GM19452 (cell line): Measurements from ENCODE around the gene SRCIN1.

ENCODE experiments used
- ATAC-seq: cut with Tn5 transposase; IDR thresholded peaks from one replicate; pipeline ENCODE4 v1.9.1; 2021; ENCODE audit not compliant: unreplicated experiment

Gene SRCIN1

DNA sequence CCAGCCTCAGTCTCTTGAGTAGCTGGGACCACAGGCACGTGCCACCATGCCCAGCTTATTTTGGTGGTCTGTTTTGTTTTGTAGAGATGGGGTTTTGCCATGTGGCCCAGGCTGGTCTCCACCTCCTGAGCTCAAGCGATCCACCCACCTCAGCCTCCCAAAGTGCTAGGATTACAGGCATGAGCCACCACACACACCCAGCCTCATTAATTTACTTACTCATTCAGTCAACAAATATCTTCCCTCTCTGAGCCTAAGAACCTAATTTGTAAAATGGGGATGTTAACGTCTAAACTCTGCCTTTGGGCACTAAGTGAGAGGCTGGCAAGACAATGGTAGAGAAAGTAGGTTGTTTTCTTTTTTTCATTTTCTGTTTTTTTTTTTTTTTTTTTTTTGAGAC is 22.6 kb downstream of the SRCIN1 start:
- ATAC-seq, result no peak

DNA sequence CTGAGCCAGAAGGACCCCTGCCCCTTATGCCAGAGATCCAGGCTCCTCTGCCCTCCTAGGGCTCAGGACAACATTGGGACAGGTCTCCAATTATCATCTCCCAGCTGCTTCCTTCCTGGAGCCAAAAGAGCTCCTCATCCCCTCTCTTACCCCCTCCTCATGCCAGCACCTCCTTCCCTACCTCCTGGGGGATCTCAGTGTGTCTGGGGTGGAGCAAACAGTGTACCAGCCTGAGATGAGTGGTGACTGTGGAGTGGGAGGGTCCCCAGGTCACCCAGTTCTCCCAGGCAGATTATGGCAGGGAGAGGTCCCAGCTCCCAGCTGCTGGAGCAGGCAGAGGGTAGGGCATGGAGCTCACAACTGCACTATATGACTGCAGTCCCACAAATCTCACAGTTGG is 23.7 kb downstream of the SRCIN1 start:
- no peak for ATAC-seq

DNA sequence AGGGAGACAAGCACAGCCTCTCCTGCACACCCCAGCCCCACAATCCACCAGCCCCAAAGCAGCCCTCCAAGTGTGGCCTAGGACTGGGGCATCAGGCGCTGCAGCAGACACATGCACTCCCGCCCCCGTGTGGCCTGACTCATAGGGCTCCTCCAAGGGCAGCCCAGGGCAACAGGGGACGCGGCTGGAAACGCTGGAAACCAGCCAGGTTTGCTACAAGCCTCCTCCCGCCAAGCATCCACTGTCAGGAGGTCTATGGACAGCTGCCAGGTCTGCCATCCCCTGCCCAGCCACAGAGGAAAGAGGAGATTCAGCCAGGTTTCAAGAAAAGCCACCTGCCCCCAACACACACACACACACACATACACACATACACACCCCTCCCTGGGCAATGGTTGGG is 25.8 kb downstream of the SRCIN1 start:
- ATAC-seq, result no peak

DNA sequence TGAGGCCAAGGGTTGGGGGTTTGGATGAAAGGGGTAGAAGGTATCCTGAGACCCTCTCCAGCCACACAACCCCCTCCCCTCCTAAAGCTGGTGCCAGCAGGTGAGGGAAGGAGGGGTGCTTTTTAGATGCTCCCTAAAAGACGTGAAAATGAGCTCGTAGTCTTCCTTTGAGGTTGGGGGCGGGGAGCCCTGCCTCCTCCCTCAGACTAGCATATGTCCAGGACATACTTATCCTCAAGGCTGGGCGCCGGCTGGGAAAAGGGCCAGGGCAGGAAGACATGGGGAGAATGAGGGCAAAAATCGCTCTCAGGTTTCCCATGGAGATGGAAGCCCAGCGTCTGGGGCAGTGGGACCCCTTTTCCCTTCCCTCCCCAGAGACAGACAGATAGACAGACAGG is 26.7 kb downstream of the SRCIN1 start:
- ATAC-seq, result no peak

DNA sequence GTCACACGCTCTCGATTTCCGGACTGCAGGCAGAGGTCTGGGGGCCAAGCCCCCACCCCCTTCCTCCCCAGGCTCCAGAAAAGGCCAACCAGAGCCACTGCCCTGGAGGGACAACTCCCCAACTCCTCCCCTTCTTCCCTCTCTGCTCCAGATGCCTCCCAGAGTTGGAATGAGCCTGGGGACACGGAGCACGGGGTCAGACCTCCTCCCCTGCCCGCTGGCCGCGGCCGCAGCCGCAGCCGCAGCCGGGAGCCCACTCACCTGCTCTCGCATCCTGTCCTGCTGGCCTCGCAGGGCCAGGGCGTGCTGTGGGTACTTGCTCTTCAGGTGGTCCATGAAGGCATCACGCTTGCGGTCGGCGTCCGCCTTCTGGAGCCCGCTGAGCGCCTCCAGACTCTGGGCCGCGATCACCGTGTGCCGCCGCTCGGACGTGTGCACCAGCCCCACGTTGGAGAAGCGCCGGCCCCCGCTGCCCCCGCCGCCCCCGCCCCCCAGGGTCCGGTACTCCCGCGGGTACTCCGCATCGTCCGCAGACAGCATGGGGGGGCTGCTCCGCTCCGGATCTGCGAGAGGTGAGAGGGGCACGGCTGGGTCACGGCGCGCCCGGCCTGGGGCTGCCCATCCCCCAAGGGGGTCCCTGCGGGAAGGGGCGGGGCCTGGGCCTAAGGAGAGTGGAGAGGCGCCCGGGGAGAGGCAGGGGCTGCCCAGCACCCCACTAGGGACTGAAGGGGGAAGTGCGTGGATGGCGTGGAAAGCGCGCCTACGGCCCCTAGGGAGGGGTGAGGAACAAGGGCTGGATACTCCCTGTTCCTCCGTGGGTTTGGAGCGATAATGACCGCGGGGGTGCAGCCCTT is 27.3 kb downstream of the SRCIN1 start:
- ATAC-seq, result no peak

DNA sequence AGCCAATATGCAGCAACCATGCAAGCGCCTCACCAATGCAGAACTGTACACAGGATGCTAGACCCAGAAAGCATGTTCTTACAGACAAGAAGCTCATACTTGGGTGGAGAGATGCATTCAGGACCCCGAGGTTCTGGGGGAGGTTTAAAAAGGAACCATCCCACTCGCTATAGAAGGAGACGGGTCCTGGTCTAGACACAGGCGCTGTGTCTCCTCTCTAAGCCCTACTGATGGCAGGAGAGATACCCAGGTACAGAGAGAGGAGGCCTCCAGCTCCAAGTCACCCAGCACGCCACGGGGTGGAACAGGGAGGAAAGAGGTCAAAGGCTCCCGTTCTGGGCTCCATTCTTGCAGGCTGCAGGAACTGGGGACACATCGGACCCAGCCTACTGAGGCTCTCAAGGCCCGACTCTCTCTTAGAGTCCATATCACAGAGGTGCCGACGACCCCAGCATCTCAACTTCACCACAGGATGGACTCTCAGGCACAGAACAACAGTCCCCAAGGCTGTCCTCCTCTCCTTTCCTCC is 28.0 kb downstream of the SRCIN1 start:
- ATAC-seq, result no peak

DNA sequence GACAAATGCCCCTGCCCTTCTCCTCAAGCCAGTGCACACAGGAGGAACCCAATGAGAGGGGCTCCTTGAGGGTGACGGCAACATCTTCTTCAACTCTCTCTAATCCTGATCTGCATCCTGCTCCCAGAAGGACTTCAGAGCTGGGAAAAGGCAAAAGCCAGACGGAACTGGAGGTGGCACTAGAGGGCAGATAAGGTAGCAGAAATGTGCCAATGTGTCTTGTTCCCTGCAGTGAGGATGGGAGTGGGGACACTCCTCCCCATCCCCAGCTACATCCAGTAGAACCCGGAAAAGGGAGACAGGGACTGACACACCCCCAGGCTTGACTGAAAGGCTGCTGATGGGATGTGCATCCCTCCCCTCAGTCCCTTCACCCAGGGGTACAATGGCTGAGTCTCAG is 28.5 kb downstream of the SRCIN1 start:
- ATAC-seq, result no peak

DNA sequence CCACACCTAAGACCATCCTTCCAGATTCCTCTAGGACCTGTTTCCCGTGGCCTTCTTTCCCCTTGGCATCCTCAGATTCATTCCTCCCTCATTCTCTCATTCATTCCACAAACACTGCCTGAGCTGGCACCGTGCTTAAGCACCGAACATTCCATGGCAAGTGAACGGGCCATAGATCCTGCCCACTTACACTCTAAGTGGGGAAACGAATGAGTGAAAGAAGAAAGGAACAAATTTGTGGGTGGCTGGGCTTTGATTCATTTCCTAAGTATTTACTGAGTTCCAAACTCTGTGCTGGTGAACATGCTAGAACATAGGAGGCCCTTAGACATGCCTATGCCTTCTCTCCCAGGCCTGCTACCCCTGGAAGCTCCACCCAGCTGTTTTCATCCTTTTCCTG is 30.0 kb downstream of the SRCIN1 start:
- ATAC-seq, result no peak

DNA sequence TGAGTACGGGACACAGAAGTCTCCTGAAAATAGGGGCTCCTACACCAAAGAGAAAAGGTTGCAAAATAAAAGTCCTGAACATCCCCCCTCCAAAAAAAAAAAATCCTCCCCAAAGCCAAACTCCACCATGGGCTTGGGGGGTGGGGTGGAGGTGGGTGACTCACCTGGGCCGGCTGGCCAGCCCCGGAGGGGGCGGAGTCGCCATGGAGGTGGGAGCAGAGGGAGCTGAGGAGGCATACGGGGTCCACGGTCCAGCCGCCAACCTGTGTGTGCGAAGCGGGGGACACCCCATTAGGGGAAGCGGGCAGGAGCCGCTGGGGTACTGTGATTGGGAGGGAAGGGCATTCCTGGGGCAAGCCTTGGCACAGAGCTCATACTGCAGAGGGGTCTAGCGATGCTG is 31.0 kb downstream of the SRCIN1 start:
- ATAC-seq, result no peak

DNA sequence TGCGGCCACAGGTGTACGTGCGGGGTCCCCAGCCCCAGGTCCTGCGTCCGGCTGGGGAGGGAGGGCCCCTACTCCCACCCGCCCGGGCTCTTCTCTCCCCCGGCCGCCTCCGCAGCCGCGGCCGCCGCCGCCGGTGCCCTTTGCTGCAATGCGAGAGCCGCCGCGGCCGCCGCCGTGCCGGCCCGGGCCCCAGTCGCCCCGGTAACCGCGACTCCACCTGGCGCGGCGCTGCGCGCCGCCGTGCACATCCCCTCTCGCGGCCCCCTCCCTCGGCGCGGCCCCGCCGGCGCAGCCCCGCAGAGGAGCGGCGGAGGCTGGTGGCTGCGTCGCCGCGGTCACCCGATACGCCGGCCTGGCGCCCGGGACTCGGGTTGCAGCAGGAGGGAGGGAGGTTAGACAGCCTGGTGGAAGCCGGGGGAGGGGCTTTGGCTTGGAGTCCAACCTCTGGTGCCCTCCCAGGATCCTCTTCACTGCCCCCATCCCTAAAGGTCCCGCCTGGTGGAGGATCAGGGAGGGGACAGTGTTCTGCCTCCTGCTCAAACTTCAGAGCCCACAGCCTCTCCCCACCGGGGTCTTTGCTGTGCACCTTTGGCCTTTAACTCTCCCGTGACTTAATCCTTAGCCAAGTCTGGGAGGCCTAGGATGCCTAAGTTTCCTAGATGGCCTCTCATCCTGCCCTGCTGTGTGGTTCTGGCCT is 32.9 kb downstream of the SRCIN1 start:
- no peak for ATAC-seq

DNA sequence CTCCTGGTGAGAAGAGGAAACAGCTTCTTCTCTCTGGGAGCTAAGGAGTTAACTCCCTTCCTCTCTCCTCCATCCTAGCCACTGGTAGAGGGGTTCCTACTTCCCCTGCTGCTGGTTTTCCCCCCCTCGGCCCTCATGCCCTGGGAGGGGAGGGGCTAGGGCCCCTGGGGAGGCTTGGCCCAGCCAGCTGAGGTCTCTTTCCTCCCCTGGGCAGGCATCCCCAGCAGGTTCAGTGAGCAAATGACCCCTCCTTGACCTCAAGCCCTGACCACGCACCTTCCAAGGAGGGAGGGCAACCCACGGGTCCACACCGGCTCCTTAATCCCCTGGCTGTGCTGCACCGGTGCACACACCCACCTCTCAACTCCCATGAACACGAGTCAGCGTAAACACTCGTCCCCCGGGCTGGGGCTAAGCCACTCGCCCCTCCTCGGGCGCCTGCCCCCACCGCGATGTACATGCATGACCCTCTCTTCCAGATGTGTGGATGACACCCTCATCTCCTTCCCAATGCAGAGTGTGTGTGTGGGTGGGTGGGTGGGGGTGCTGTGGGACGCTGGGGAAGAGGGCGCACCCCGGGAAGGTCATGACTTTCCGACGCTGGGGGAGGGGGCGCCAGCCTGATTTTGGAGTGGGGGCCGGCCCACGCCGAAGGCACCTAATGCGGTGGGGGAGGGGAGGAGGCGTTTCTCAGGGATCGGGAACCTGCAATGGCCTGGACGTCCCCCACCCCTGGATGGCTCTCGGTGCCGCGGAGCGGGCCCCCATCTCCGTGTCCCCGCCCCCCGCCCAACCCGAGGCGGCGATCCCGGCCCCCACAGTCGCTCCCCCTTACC is 33.7 kb downstream of the SRCIN1 start:
- no peak for ATAC-seq

DNA sequence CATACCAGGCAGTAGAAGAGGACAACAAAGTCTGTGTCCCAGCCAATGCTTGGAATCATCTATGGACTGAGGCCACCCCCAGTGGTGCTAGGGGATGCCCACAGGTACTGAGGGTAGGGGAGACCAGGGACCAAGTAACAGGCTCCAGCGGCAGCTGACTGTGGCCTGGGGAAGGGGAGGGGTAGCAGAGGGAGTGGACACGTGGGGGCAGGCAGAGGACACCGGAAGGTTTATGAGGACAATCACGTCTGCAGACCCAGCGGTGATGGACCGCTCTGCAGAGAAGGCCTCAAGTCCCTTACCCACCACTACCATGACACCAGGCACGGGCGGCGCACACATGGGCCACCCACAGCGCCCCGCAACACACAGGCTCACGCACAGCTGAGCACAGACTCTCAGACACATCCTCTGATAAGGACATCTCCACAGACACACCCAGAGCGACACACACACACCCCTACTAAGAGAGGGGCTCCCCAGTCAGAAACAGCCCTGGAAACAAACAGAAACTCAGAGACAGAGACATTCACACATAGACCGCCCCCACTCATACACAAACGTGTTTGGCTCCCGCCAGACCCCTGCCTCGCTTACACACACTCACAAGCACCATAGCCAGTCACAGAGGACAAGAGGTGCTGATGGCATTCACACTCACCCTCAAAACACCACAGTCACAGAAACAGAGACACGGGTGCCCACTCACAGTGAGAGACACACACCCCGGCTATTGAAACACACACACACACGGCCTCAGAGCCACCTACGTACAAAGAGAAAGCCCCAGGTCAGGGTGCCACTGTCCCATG is 35.8 kb downstream of the SRCIN1 start:
- no peak for ATAC-seq

DNA sequence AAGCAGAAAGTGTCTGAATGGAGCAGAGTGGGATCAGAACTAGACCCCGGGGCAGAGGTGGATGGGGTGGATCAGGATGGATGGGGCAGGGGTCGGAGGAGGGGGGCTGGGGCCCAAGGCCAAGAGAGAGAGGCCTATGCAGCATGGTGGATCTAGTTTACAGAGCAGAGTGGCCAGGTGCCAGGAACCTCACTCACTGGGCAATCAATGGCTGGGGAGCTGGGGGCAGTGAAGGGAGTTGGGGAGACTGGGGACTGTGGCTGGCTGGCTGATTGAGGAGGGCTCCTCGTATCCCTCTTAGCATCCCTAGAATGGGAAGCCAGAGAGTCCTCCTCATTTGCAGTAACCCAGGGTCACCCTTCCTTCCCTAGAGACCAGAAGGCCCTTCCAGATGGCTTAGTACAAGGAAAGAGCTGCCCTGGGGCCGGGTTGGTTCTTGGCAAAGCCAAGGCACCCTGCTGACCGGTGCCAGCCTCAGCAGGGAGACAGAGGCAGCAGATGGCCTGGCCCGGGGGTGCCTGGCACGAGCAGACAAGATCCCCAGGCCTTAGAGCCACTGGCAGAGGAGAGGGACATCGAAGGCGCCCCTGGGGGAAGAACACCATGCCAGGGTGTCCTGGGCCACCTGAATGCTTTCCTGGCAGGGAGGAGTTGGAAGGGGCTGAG is 36.8 kb downstream of the SRCIN1 start:
- ATAC-seq, result no peak

DNA sequence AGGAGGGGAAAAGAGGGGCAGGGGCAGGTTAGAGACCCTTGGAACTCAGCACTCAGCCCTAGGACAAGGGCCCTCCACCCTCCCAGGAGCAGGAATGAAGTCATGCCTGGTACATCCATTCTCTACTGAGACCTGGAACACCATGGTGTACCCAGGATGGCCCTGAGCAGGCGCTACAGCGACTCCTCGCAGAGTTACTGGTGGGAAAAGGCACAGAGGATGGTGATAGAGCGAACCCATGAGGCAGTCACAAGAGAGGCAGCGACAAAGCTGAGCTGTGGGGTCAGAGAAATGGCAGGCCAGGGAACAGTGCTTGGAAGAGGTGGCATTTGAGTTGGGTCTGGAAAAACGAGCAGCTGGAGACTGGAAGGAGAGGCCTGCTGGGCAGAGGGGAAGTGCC is 37.5 kb downstream of the SRCIN1 start:
- no peak for ATAC-seq

DNA sequence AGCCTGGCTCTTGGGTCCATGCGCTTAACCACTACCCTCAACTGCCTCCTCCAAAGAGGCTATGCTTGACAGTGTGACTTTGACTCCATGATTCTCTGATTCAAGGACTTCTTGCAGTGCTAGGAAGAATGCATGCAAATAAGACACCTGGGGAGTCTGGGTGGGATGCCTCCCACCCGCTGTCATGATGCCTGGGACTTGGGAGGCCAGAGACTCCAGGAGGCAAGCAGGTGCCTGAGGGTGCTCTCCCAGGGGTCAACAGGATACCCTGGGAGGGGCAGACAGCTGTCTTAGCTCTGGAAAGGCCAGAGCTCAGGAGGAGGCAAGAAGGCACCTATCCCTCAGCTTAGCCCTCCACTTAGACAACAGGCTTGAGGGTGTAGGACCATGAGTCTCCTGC is 38.4 kb downstream of the SRCIN1 start:
- ATAC-seq, result no peak

DNA sequence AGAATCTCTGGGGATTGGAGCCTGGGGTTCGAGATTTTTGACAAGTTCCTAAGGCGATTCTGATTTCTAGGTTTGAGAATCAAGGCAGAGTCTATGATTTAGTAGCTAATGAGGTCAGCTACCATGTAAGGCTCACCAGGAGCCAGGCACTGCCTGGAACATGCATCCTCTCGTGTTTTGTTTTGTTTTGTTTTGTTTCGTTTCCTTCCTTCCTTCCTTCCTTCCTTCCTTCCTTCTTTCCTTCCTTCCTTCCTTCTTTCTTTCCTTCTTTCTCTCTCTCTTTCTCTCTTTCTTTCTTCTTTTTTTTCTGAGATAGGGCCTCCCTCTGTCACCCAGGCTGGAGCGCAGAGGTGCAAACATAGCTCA is 39.1 kb downstream of the SRCIN1 start:
- no peak for ATAC-seq

DNA sequence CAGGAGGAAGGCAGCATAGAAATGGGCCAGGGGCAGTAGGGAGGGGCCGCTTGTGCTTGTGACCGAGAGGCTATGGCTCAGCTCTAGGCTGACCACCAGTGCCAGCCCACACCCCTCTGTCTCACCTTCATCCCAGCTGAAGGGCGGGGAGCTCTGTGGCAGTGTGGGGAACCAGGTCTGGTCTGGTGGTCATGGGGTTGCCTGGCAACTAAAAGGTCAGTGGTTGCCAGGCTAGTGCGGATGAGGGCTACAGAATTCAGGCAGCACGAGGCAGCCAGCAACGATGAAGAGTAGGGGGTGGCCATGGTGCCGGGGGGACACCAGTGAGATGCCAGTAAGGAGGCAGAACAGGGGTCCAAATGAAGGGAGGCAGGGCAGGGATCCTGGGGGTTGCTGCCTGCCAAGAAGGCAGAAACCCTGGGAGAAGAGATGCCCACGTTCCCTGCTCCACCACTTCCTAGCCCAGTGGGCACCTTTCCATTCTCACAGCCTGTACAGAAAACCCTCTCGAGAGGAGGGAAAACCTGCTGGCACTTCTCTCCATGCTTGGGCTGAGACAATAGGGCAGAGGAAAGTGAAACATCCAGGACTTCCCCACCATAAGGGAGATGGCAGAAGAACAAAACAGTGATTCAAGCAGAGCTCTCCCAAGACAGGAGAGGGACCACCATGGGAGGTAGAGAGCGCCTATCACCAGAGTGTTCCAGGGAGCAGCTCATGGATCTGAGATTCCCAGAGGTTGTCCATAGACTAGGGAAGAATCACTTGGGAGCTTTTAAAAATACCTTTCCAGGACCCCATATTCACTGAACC is 39.7 kb downstream of the SRCIN1 start:
- ATAC-seq, result no peak

DNA sequence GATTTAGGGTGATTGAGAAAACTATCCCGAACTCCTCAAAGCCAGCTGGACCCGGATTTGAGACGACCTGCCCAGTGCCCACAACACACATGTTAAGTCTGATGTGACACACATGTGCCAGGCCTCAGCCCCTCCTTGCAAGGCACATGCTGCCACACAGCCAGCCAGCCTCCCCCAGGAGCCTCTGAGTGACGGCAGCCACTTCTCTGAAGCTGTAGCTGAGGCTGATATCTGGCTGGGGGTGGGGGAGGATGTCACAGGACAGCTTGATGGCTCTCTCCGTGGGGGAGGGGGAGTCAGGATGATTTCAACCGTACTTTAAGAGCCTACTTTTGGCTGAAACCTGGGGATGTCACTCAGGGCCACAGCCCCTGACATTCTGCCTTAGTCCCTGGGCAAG is 40.9 kb downstream of the SRCIN1 start:
- ATAC-seq, result no peak

DNA sequence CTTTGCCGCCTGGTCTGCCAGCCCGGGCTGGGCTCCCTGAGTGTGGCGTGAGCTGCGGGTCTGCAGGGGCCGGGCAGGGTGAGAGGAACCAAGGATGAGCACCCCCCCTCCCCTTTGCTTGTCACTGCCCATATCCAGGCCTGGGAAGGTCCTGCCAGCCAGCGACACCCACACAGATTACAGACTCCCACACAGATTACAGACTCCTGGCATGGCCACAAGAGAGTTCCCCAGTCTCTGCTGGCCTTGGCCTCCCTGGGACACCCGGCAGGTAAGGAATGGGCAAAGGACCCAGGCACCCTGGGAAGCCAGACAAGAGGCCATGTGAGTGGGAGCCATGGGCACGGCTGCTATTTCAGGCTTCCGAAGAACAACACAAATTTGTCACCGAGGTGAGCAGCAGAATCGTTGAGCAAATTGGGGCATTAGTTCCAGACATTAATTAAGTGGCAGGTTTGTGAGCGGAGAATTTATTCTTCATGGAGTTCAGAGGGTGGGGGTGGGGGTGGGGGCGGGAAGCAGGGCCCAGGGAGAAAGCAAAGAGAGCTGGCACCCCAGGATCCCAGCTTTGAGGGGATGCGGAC is 41.4 kb downstream of the SRCIN1 start:
- ATAC-seq, result no peak
